GM12874 (cell line): Measurements from ENCODE around the gene PLCL1.

Source experiments
- CTCF ChIP-seq: IDR thresholded peaks from 2 replicates; pipeline ENCODE4 v1.5.1; 2011; ENCODE audit warnings: low read depth, mild to moderate bottlenecking, control low read depth, low read length, moderate library complexity; ENCODE audit not compliant: insufficient read depth

Gene PLCL1

GRCh38 chr2:197990356-197990755 lies 186.0 kb downstream of the PLCL1 start:
- no peak for TF ChIP-seq CTCF

GRCh38 chr2:197992482-197993133 lies 188.2 kb downstream of the PLCL1 start:
- no peak for TF ChIP-seq CTCF

- no peak for TF ChIP-seq CTCF
These were observed 189.0 kb downstream of the PLCL1 start for GRCh38 chr2:197993363-197993762.

- no peak for TF ChIP-seq CTCF
These were observed 189.4 kb downstream of the PLCL1 start for GRCh38 chr2:197993830-197994229.

DNA sequence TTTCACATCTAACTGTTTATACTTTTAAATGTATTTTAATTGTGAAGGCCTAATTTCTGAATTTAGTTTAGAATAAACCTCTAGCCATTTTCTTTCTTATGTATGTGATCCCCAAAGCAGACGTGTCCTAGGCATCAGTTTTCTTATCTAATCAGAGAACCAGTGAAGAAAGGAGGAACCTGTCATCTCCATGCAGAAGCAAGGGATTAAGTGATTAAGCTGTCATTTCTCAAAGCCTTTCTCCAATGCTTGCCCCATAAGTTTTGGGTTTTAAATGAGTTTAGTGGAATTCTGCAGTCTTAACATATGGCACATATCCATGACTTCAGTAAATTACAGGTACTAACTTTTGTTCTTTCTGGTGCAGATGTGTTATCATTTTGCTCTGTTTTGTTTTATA lies 190.4 kb downstream of the PLCL1 start:
- no peak for TF ChIP-seq CTCF

DNA sequence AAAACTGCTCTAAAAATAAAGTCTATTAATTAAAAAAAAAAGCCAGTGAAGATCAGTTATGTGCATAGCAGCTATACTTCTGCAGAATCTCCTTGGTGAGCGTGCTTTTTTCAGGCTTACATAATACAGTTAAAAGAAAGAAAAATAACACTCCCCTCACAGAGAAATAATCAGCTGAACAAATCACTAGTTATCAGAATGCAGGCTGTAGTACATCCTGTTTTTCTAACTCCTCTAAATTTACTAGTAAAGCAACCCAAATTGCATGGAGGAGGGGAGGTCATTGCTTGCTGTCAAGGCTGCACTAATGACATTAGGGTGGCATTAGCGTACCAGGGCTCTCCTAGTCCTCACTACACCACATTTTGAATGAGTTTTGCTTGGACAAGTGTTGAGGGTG lies 192.2 kb downstream of the PLCL1 start:
- no peak for TF ChIP-seq CTCF

DNA sequence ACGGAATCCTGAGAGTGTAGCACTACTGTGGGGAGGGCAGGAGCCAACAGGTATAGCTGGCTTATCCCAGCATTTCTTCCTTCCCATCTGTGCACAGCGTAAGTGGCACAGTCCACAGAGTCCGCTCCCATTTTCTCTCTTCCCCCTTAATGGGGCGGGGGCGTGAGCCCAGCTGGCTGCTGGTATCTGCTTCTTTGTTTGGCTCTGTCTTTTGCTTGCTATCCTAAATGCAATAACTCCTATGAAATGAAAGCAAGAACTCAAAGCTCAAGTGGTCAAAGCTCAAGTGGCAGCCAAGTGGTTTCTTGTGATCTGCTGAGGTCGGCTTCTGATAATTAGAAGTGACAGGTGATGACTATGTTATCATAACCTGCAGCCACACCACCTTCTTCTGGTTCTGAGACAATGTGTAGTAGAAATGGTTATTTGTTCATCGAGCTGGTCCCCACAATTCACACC lies 192.7 kb downstream of the PLCL1 start:
- TF ChIP-seq CTCF, result no peak

GRCh38 chr2:197998702-197999101 lies 194.3 kb downstream of the PLCL1 start:
- no peak for TF ChIP-seq CTCF
